ENCODE results near the gene TRIO. TPM values are rescaled to one million over a fixed set of nuclear protein-coding genes. Genes with fewer than 3 reads are reported as not detected.

TRIO gene
- total RNA-seq, 2 donors from 2014 or later = 62.0 to 137 TPM

- no peak for TF ChIP-seq CTCF (IDR thresholded peaks at IDR 0.05)
- no peak for TF ChIP-seq POLR2A (IDR thresholded peaks at IDR 0.05)
- ATAC-seq (no peak), DNase-seq (no peak)
- 67 to 72% methylated on average over 5 of the region's 5 CpGs for WGBS, 2 donors
- no peak overlapping the region for H3K4me3 ChIP-seq
- H3K27ac ChIP-seq = peak overlapping the region in 2 of 4 donors; percentile 0 to 22
- no peaks in the 10 kb centered on the region for H3K9me3 ChIP-seq
- peaks cover 0 to 5% of the 10 kb centered on the region in 2 donors for H3K36me3 ChIP-seq (replicated peaks in 1 of 2; ENCODE audit: insufficient read depth in 1 of 2, low read depth in 2 of 2)
- no peaks in the 10 kb centered on the region for H3K4me1 ChIP-seq
- intact Hi-C loops (cut with DNase I) = loop anchor here (10.0 kb wide), 1 partner anchor 58 kb away; no protein-coding TSS in a partner anchor
- H3K27me3 ChIP-seq = no peaks in the 10 kb centered on the region
Measured at GRCh38 chr5:14407051-14407450, 263.9 kb downstream of the TRIO start.

- ATAC-seq (peak; percentile 67), DNase-seq (peak in 1 of 4 donors; percentile 46)
- Histone ChIP-seq H3K4me1 (no peaks in the 10 kb centered on the region), H3K9me3 (no peaks in the 10 kb centered on the region), H3K36me3 (replicated peaks in 1 of 2; ENCODE audit: insufficient read depth in 1 of 2, low read depth in 2 of 2) (peaks cover 0 to 5% of the 10 kb centered on the region in 2 donors), H3K27me3 (no peaks in the 10 kb centered on the region), H3K27ac (no peak overlapping the region), H3K4me3 (no peak overlapping the region)
- WGBS, 2 donors = 72 to 75% methylated on average over 5 of the region's 5 CpGs
- intact Hi-C loops (cut with DNase I) = loop anchor here (10.0 kb wide), 1 partner anchor 57 kb away; no protein-coding TSS in a partner anchor
- TF ChIP-seq CTCF (IDR thresholded peaks at IDR 0.05) (no peak), POLR2A (IDR thresholded peaks at IDR 0.05) (no peak)
Measured at GRCh38 chr5:14407746-14408175, 264.6 kb downstream of the TRIO start.

GRCh38 chr5:14408969-14409586 lies 265.9 kb downstream of the TRIO start:
- H3K27ac ChIP-seq = no peak overlapping the region
- DNase-seq = no peak
- no peak for ATAC-seq

GRCh38 chr5:14410068-14410393 lies 266.9 kb downstream of the TRIO start:
- DNase-seq = no peak
- H3K9me3 ChIP-seq = no peaks in the 10 kb centered on the region
- H3K36me3 ChIP-seq (replicated peaks in 1 of 2; ENCODE audit: insufficient read depth in 1 of 2, low read depth in 2 of 2) = peaks cover 0 to 8% of the 10 kb centered on the region in 2 donors
- intact Hi-C loops (cut with DNase I) = no loop called here
- no peak overlapping the region for H3K27ac ChIP-seq
- no peak for TF ChIP-seq CTCF (IDR thresholded peaks at IDR 0.05)
- TF ChIP-seq POLR2A (IDR thresholded peaks at IDR 0.05) = no peak
- no peak overlapping the region for H3K4me3 ChIP-seq
- WGBS, 2 donors = 92 to 95% methylated on average over 12 of the region's 12 CpGs
- no peaks in the 10 kb centered on the region for H3K4me1 ChIP-seq
- no peak for ATAC-seq
- no peaks in the 10 kb centered on the region for H3K27me3 ChIP-seq

More at GRCh38 chr5:14408969-14409586, 265.9 kb downstream of the TRIO start:
- no peaks in the 10 kb centered on the region for H3K9me3 ChIP-seq
- no peaks in the 10 kb centered on the region for H3K27me3 ChIP-seq
- H3K36me3 ChIP-seq (replicated peaks in 1 of 2; ENCODE audit: insufficient read depth in 1 of 2, low read depth in 2 of 2) = peaks cover 0 to 8% of the 10 kb centered on the region in 2 donors
- intact Hi-C loops (cut with DNase I) = loop anchor here (10.0 kb wide), 1 partner anchor 56 kb away; no protein-coding TSS in a partner anchor
- WGBS, 2 donors = 88 to 93% methylated on average over 14 of the region's 14 CpGs
- no peak overlapping the region for H3K4me3 ChIP-seq
- H3K4me1 ChIP-seq = no peaks in the 10 kb centered on the region
- TF ChIP-seq CTCF (IDR thresholded peaks at IDR 0.05) (no peak), POLR2A (IDR thresholded peaks at IDR 0.05) (no peak)
